Measurements from ENCODE around the gene FAM107B.

Gene FAM107B

GRCh38 chr10:14527915-14528314 lies 246.8 kb downstream of the FAM107B start:
- no peak for DNase-seq (ENCODE audit: low read depth)
- no peak overlapping the region for H3K4me3 ChIP-seq (ENCODE audit: low read depth, low read length)
- TF ChIP-seq, protein P1, sequence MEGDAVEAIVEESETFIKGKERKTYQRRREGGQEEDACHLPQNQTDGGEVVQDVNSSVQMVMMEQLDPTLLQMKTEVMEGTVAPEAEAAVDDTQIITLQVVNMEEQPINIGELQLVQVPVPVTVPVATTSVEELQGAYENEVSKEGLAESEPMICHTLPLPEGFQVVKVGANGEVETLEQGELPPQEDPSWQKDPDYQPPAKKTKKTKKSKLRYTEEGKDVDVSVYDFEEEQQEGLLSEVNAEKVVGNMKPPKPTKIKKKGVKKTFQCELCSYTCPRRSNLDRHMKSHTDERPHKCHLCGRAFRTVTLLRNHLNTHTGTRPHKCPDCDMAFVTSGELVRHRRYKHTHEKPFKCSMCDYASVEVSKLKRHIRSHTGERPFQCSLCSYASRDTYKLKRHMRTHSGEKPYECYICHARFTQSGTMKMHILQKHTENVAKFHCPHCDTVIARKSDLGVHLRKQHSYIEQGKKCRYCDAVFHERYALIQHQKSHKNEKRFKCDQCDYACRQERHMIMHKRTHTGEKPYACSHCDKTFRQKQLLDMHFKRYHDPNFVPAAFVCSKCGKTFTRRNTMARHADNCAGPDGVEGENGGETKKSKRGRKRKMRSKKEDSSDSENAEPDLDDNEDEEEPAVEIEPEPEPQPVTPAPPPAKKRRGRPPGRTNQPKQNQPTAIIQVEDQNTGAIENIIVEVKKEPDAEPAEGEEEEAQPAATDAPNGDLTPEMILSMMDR (conservative IDR thresholded peaks at IDR 0.05; ENCODE audit: low read depth, low read length), result no peak

GRCh38 chr10:14527134-14527844 lies 247.4 kb downstream of the FAM107B start:
- TF ChIP-seq, protein P1 (conservative IDR thresholded peaks at IDR 0.05; ENCODE audit: low read depth, low read length), result no peak
- no peak for DNase-seq (ENCODE audit: low read depth)
- no peak overlapping the region for H3K4me3 ChIP-seq (ENCODE audit: low read depth, low read length)

- no peak overlapping the region for H3K4me3 ChIP-seq (ENCODE audit: low read depth, low read length)
- DNase-seq (ENCODE audit: low read depth), result no peak
- TF ChIP-seq, protein P1 (conservative IDR thresholded peaks at IDR 0.05; ENCODE audit: low read depth, low read length), result no peak
These were observed 248.4 kb downstream of the FAM107B start for GRCh38 chr10:14526326-14526725.

- DNase-seq (ENCODE audit: low read depth), result no peak
- no peak overlapping the region for H3K4me3 ChIP-seq (ENCODE audit: low read depth, low read length)
- TF ChIP-seq, protein P1 (conservative IDR thresholded peaks at IDR 0.05; ENCODE audit: low read depth, low read length), result no peak
These were observed 249.9 kb downstream of the FAM107B start for GRCh38 chr10:14524691-14525324.

GRCh38 chr10:14523286-14523685 lies 251.4 kb downstream of the FAM107B start:
- DNase-seq (ENCODE audit: low read depth), result no peak
- no peak overlapping the region for H3K4me3 ChIP-seq (ENCODE audit: low read depth, low read length)
- TF ChIP-seq, protein P1 (conservative IDR thresholded peaks at IDR 0.05; ENCODE audit: low read depth, low read length), result no peak

DNA sequence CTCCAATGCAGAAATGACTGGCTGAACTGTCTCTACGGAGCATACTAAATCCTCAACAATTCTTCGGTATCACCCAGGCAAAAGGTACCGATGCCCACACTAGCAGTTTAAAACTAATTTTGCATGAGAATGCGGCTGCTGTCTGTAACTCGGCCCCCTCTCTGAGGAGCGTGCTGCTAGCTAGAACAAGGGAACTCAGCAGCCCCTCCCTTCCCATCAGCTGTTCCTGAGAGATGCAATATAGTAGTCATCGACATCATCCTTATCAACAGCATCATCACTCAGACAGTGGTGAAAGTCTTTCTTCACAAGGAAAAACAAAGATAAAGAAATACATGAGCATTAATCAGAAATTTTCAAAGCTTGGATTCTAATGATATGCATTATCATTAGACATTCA lies 254.9 kb downstream of the FAM107B start:
- DNase-seq (ENCODE audit: low read depth), result no peak
- TF ChIP-seq, protein P1 (conservative IDR thresholded peaks at IDR 0.05; ENCODE audit: low read depth, low read length), result no peak
- H3K4me3 ChIP-seq (ENCODE audit: low read depth, low read length), result no peak overlapping the region

GRCh38 chr10:14518149-14518548 lies 256.5 kb downstream of the FAM107B start:
- H3K4me3 ChIP-seq (ENCODE audit: low read depth, low read length), result no peak overlapping the region
- TF ChIP-seq, protein P1 (conservative IDR thresholded peaks at IDR 0.05; ENCODE audit: low read depth, low read length), result no peak
- DNase-seq (ENCODE audit: low read depth), result no peak

All from choroid plexus epithelial cell (primary cell).